Measurements from ENCODE around the gene MYO3B. TPM values are rescaled to one million over a fixed set of nuclear protein-coding genes. Genes with fewer than 3 reads are reported as not detected.
"Not testable (repeated sequence)": the region's sequence is repeated elsewhere in the genome, so short reads cannot be mapped to it uniquely, and the experiment has no call there.

The MYO3B gene
- total RNA-seq, 2 experiments from 2014 or later = 0.04 to 0.05 TPM

DNA sequence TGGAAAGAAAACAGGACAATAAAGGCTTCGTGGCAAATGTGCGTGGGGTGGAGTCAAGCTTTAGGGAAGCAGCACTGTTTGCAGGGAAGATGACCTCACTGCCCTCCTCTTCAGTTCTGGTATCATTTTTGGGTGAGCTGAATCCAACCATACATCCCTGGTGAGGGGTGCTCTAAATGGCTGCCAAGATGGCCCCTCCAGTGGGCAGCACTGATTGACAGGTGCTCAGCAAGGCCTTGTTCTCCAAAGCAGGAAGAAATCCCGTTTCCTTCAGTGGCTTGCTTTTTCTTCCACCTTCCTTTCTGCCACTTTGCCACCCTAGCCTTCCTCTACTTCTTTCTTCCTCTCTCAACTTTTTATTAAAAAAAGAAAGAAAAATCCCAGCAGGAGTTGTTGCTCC lies 404.4 kb downstream of the MYO3B start:
- H3K9me3 Mint-ChIP-seq = no peaks in the 10 kb centered on the region
- H3K36me3 Mint-ChIP-seq (ENCODE audit: low read depth) = no peaks in the 10 kb centered on the region
- DNase-seq = no peak
- POLR2A ChIA-PET = no interaction called here
- H3K27me3 Mint-ChIP-seq = no peaks in the 10 kb centered on the region
- H3K4me1 Mint-ChIP-seq = no peaks in the 10 kb centered on the region
- no peak overlapping the region for H3K4me3 Mint-ChIP-seq
- CTCF ChIA-PET = no interaction called here
- peak overlapping the region; percentile 1 for H3K27ac Mint-ChIP-seq

DNA sequence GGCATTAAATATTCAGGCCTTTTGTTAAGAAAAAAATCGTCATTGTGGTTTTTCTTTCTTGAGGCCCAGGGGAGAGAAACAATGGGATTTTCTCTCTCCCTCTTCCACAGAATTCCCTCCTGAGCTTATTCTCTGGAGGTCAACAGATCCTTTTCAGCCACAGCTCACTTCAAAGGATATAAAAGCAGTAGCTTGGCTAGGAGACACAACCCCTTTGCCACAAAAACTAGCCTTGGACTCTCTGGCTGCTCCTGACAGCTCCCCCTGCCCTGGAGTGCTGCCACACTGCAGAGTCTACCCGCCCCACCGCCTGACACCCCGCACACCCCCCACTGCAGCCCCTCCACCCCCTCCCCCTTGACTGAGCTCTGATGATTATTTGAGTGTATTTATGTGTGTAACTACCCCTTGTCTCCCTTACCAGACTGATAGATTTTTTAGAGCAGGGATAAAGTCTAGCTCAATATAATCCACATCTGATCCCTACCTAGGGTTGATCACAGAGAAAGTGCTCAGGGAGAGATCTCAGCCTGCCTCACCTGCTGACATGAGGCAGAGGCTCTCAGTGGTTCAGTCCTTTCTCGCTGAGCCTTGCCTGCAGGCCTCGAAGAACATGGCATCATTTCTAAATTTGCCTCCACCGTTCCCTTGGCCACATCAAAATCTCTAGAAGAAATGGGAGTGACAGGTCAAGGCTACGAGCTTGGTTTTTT lies 405.0 kb downstream of the MYO3B start:
- no peak for DNase-seq
- Mint-ChIP-seq H3K36me3 (ENCODE audit: low read depth) (no peaks in the 10 kb centered on the region), H3K4me3 (no peak overlapping the region), H3K27ac (no peak overlapping the region), H3K27me3 (no peaks in the 10 kb centered on the region), H3K9me3 (no peaks in the 10 kb centered on the region), H3K4me1 (no peaks in the 10 kb centered on the region)
- ChIA-PET CTCF (no interaction called here), POLR2A (no interaction called here)

DNA sequence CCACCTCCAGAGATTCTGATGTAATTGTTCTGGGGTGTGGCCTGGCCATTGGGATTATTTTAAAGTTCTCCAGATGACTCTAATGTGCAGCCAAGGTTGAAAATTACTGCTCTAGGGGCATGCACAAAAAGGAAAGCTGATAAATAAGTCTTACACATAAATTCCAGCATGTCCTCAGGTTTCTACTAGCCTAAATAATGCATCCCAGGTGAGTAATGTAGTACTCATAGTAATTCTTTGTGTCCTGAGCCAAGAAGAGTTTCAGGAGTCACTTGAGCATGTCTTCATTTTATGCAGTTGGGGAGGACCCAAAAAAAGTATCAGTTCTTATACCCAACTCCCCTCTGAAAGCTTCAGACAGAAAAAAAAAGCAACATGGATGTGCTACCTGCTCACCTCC lies 407.1 kb downstream of the MYO3B start:
- POLR2A ChIA-PET = no interaction called here
- CTCF ChIA-PET = interaction anchor here (0.8 to 1.5 kb wide), 3 partner anchors 11 to 58 kb away, joined by 3 read pairs; no protein-coding TSS in a partner anchor
- no peaks in the 10 kb centered on the region for H3K36me3 Mint-ChIP-seq (ENCODE audit: low read depth)

DNA sequence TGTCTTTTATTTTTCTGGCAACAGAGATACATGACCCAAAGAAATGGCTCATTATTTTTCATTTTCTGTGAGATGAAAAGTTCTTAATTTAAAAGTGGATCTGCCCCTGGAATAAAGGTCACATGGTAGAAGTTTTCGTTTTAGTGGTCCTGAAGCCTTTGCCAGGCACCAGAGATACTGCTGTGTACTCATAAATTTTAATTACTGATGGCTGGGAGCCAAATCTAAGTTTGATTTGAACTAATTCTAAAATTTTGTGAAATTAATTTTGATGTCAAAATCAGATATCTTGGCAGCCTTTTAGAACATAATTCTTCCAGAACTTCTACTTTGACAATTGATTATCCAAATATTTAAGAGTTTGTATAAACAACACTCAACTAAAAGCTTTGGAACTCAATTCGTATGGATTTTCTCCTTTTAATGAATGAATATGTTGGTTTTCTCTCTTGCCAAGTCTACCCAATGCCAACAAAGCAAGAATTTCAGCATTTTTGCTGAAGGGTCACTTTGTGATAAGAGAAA lies 408.7 kb downstream of the MYO3B start:
- no peak for DNase-seq
- Mint-ChIP-seq H3K4me3 (no peak overlapping the region), H3K9me3 (no peaks in the 10 kb centered on the region), H3K36me3 (ENCODE audit: low read depth) (no peaks in the 10 kb centered on the region), H3K27ac (no peak overlapping the region), H3K27me3 (peaks cover 3% of the 10 kb centered on the region), H3K4me1 (no peaks in the 10 kb centered on the region)
- POLR2A ChIA-PET = no interaction called here
- CTCF ChIA-PET = interaction anchor here (1.5 kb wide), 1 partner anchor 18 kb away, joined by 3 read pairs; no protein-coding TSS in a partner anchor

More for the DNA sequence above, 407.1 kb downstream of the MYO3B start:
- no peaks in the 10 kb centered on the region for H3K4me1 Mint-ChIP-seq
- no peak overlapping the region for H3K4me3 Mint-ChIP-seq
- H3K27ac Mint-ChIP-seq = no peak overlapping the region
- no peak for DNase-seq
- H3K9me3 Mint-ChIP-seq = no peaks in the 10 kb centered on the region
- H3K27me3 Mint-ChIP-seq = peaks cover 3% of the 10 kb centered on the region

DNA sequence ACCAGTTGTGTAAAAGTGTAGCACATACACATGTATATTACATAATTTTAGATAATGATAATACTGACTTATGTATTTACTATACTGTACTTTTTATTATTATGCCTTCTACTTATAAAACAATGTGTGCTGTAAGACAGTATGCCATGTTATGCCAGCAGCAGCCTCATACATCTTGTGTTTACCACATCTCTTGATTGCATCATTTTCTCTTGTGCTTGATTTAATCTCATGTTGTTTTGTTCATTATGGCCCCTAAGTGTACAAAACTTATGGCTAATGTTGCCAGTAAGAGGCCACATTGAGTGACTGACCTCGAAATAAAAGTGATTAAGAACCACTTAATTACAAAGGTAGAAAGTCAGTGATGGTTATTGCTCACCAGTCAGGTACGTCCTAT lies 409.2 kb downstream of the MYO3B start:
- H3K9me3 Mint-ChIP-seq = no peaks in the 10 kb centered on the region
- no peak for DNase-seq
- H3K27ac Mint-ChIP-seq = no peak overlapping the region
- H3K27me3 Mint-ChIP-seq = peaks cover 3% of the 10 kb centered on the region
- H3K4me1 Mint-ChIP-seq = no peaks in the 10 kb centered on the region
- POLR2A ChIA-PET = no interaction called here
- CTCF ChIA-PET = no interaction called here
- H3K36me3 Mint-ChIP-seq (ENCODE audit: low read depth) = no peaks in the 10 kb centered on the region
- no peak overlapping the region for H3K4me3 Mint-ChIP-seq

DNA sequence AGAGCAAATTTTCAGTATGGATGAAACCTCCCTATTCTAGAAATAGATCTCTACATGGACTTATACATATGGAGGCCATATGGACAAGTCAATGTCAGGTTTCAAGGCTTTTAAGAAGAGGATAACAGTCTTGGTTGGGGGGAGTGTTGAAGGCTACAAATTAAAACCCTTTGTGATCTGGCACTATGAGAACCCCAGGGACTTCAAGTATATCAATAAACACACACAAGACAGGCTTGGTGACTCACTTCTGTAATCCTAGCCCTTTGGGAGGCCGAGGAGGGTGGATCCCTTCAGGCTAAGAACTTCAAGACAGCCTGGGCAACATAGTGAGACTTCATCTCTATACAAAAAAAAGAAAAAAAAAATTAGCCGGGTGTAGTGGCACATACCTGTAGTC lies 410.0 kb downstream of the MYO3B start:
- CTCF ChIA-PET = no interaction called here
- POLR2A ChIA-PET = no interaction called here
- Mint-ChIP-seq H3K4me3 (no peak overlapping the region), H3K9me3 (no peaks in the 10 kb centered on the region), H3K4me1 (no peaks in the 10 kb centered on the region), H3K27me3 (peaks cover 3% of the 10 kb centered on the region), H3K27ac (no peak overlapping the region), H3K36me3 (ENCODE audit: low read depth) (no peaks in the 10 kb centered on the region)
- no peak for DNase-seq

DNA sequence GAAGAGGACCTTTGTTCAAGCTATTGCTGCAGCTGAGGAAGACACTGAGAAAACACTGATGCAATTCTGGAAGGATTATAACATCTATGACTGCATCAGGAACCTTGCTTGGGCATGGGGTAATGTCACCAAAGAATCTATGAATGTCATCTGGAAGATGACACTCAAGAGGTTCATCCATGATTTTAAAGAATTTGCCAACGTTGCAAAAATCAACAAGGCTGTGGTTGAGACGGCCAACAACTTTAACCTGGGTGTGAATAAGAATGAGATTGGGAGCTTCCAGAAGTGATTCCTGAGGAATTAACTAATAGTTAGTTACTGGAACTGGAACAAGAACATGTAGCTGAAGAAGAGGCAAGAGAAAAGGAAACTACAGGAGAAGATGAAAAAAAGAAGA lies 410.8 kb downstream of the MYO3B start:
- POLR2A ChIA-PET = no interaction called here
- Mint-ChIP-seq H3K27me3 (peaks cover 3% of the 10 kb centered on the region), H3K4me3 (no peak overlapping the region), H3K36me3 (ENCODE audit: low read depth) (no peaks in the 10 kb centered on the region), H3K9me3 (no peaks in the 10 kb centered on the region), H3K27ac (no peak overlapping the region), H3K4me1 (no peaks in the 10 kb centered on the region)
- DNase-seq = no peak
- CTCF ChIA-PET = no interaction called here

DNA sequence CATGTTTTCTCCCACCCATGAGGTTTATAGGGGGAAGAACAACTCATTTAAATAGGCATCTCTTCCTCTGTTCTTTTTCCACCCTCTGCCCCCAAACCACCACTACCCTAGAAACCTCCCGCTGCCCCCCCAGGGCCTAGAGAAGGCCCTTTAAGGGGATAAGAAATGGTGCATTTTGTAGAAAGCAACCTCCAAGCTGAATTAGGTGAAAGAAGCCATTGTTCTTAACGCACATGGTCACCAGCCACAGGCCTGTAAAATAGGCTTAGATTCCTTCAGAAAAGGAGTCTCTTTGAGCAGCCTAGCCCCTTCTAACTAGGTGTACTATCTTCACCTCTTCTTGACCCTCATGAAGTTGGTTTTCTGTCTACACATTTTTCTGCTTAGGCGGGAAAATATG lies 418.6 kb downstream of the MYO3B start:
- CTCF ChIA-PET = interaction anchor here (0.9 to 1.5 kb wide), 2 partner anchors 12 to 21 kb away, joined by 3 to 4 read pairs; no protein-coding TSS in a partner anchor
- no peaks in the 10 kb centered on the region for H3K9me3 Mint-ChIP-seq
- no peak for DNase-seq

DNA sequence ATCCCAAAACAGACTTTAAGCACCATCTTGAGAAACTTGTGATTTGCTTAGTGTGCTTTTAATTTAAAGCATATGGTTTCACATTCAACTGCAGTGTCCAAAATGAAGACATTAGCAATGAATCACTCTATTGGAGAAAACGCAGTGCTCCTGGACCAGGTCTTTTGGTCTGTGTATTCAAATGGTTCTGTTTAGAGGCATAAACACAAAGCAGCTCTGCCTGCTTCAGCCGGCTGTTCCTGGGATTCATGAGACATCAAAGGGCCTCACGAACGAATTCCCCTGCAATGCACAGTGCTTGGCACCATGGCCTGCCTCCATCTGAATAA lies 420.1 kb downstream of the MYO3B start:
- no peak overlapping the region for H3K27ac Mint-ChIP-seq
- POLR2A ChIA-PET = no interaction called here
- CTCF ChIA-PET = no interaction called here

More for the DNA sequence above, 418.6 kb downstream of the MYO3B start:
- POLR2A ChIA-PET = no interaction called here
- no peaks in the 10 kb centered on the region for H3K4me1 Mint-ChIP-seq
- no peak overlapping the region for H3K4me3 Mint-ChIP-seq
- no peak overlapping the region for H3K27ac Mint-ChIP-seq
- peaks cover 2% of the 10 kb centered on the region for H3K27me3 Mint-ChIP-seq
- H3K36me3 Mint-ChIP-seq (ENCODE audit: low read depth) = no peaks in the 10 kb centered on the region

DNA sequence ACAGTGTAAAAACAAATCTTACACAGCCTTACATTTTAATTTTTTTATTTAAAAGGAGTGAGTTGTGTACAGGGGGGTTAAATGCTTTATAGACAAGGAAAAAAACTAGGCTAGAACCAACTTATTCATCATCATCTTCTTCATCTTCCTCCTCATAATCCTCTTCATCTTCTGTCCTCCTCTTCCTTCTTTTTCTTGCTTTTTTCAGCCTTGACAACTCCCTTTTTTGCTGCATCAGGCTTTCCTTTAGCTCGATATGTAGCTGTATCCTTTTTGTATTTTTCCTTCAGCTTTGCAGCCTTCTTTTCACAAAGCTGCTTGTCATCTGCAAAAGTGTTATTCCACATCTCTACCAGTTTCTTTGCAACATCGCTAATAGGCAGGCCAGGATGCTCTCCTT lies 423.5 kb downstream of the MYO3B start:
- Mint-ChIP-seq H3K27ac (no peak overlapping the region), H3K27me3 (peaks cover 6% of the 10 kb centered on the region), H3K4me3 (no peak overlapping the region), H3K4me1 (no peaks in the 10 kb centered on the region), H3K36me3 (ENCODE audit: low read depth) (no peaks in the 10 kb centered on the region), H3K9me3 (no peaks in the 10 kb centered on the region)
- ChIA-PET CTCF (no interaction called here), POLR2A (no interaction called here)
- no peak for DNase-seq

More for the DNA sequence above, 420.1 kb downstream of the MYO3B start:
- peaks cover 2% of the 10 kb centered on the region for H3K27me3 Mint-ChIP-seq
- H3K9me3 Mint-ChIP-seq = no peaks in the 10 kb centered on the region
- no peak overlapping the region for H3K4me3 Mint-ChIP-seq
- no peaks in the 10 kb centered on the region for H3K36me3 Mint-ChIP-seq (ENCODE audit: low read depth)
- no peaks in the 10 kb centered on the region for H3K4me1 Mint-ChIP-seq
- DNase-seq = no peak

DNA sequence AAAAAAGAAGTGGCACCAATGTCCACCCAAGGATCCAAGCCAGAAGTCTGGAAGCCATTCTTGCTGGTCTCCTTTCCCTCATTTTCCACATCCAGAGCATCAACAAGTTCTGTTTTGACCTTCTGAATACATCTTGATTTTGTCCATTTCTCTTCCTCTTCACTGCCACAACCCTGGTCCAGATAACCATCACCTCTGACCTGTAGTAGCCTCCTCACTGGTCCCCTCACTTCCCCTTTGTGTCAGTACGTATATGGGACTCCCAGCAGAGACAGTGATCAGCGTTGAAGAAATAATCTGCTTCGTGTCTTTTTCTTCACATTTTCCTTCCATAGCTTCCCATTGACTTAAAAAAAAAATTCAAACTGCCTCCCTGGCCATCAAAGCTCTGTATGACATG lies 427.9 kb downstream of the MYO3B start:
- Mint-ChIP-seq H3K4me3 (no peak overlapping the region), H3K36me3 (ENCODE audit: low read depth) (no peaks in the 10 kb centered on the region), H3K4me1 (no peaks in the 10 kb centered on the region), H3K27ac (no peak overlapping the region), H3K27me3 (peaks cover 4% of the 10 kb centered on the region), H3K9me3 (no peaks in the 10 kb centered on the region)
- CTCF ChIA-PET = no interaction called here
- DNase-seq = no peak
- POLR2A ChIA-PET = no interaction called here

DNA sequence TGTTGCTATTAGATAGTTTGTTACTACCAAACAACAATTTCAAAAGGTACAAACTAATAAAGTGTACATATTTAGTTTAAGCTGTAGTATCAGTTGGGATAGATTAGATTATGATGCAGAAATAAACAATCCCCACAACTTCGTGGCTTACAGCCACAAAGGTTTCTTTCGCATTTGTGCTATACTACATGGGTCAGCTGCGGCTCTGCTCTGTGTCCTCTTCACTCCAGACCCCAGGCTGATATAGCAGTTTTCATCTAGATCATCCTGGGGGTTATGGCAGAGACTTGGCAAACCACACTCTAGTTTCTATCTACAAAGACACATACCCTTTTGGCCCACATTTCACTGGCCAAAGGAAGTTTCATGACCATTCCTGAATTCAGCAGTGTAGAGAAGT lies 429.2 kb downstream of the MYO3B start:
- no peak overlapping the region for H3K27ac Mint-ChIP-seq
- H3K4me1 Mint-ChIP-seq = no peaks in the 10 kb centered on the region
- H3K36me3 Mint-ChIP-seq (ENCODE audit: low read depth) = no peaks in the 10 kb centered on the region
- no peak overlapping the region for H3K4me3 Mint-ChIP-seq
- CTCF ChIA-PET = no interaction called here
- POLR2A ChIA-PET = no interaction called here
- no peak for DNase-seq
- H3K9me3 Mint-ChIP-seq = no peaks in the 10 kb centered on the region
- H3K27me3 Mint-ChIP-seq = peaks cover 4% of the 10 kb centered on the region

DNA sequence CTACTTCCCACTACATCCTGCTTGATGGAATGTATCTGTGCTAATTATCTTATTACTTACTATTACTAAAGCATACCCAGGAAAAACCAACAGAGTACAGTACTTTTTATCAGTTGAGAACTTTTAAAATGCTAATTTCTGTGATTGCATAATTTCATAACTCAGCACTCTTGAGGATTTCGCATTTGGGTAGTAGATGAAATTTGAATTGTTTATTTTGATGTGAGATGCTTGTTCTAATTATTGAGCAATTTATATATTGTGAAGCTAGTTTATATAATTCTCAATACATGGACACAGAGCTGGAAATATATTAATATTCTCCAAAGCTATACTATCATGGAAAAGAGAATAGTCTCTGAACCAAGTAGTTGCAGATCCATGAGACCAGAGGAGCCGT lies 432.7 kb downstream of the MYO3B start:
- Mint-ChIP-seq H3K9me3 (no peaks in the 10 kb centered on the region), H3K4me1 (no peaks in the 10 kb centered on the region), H3K27ac (no peak overlapping the region), H3K4me3 (no peak overlapping the region), H3K36me3 (ENCODE audit: low read depth) (no peaks in the 10 kb centered on the region), H3K27me3 (no peaks in the 10 kb centered on the region)
- ChIA-PET CTCF (no interaction called here), POLR2A (no interaction called here)
- DNase-seq = no peak

DNA sequence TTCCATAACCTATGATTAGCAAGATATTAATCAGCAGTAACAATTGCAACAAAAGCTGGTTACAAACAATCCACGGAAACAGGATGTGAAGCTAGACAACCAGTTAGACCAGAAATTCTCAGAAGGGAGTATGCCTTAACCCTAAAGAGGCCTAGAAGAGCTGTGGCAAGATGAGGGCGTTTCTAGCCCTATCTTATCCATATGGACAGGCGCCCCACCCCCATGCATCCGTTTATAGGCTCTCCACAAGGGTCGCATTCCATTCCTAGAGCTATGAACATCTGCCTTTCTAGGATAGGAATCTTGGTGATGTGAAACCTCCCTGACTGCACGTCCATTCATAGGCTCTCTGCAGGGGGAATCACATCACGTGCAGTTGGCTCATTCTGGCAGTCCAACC lies 441.0 kb downstream of the MYO3B start:
- POLR2A ChIA-PET; H3K27ac Mint-ChIP-seq; H3K9me3 Mint-ChIP-seq; H3K4me1 Mint-ChIP-seq; H3K27me3 Mint-ChIP-seq; DNase-seq; H3K36me3 Mint-ChIP-seq (ENCODE audit: low read depth); H3K4me3 Mint-ChIP-seq; CTCF ChIA-PET: not testable (repeated sequence)
